Spleen (tissue), 7 donors: ENCODE results near the gene NMNAT3.

Source experiments
- CTCF ChIP-seq, 11 experiments: fragments of 200-600 bp in 7 of 11; fragments of 450-650 bp in 4 of 11; sonication (generic) in 4 of 11; IDR thresholded peaks in 8 of 11; conservative IDR thresholded peaks in 3 of 11; 1 replicate in 7 of 11; 2 replicates in 4 of 11; pipeline versions ENCODE4 v1.4.0 to v1.8.0; 2016 to 2021; ENCODE audit warnings: antibody characterized with exemption in 11 of 11, inconsistent platforms in 4 of 11, mild to moderate bottlenecking in 1 of 11
- POLR2A ChIP-seq, 3 donors: fragments of 450-650 bp; IDR thresholded peaks; one replicate each; pipeline ENCODE4 v1.5.1; 2017; ENCODE audit warnings: antibody characterized with exemption in 3 of 3, mild to moderate bottlenecking in 1 of 3
- donor health status: DM: no; HTN: no; CAD: no; lungs with moderate emphysema.
- donor health status: DM: no; HTN: no; CAD: no.
- donor health status: DM: no; HTN: no; CAD: no.

GRCh38 chr3:139564294-139564861, 113.4 kb downstream of the NMNAT3 start:
- TF ChIP-seq CTCF (IDR thresholded peaks at IDR 0.05 in 8 of 11, conservative IDR thresholded peaks at IDR 0.05 in 3 of 11) (peak in 2 of 11 experiments; percentile 14 to 18), POLR2A (IDR thresholded peaks at IDR 0.05) (no peak)
